Spinal cord (tissue), 10 donors: ENCODE results near the gene NPPA. TPM values are rescaled to one million over a fixed set of nuclear protein-coding genes. Genes with fewer than 3 reads are reported as not detected.
A peak's percentile ranks its signal among the peaks of the same experiment; 100 is the strongest.
"Not testable (repeated sequence)": the region's sequence is repeated elsewhere in the genome, so short reads cannot be mapped to it uniquely, and the experiment has no call there.

Experiments
- DNase-seq, 6 donors: peaks; one replicate each; pipeline versions ENCODE4 v3.0.0 to v3.0.0-alpha.2; 2013 to 2015; ENCODE audit warnings: low spot score in 6 of 6, low read depth in 4 of 6
- H3K27ac ChIP-seq: one replicate; pipeline ENCODE4 v1.5.1; 2013; ENCODE audit warnings: low read depth, low read length, control low read depth
- H3K27me3 ChIP-seq: one replicate; pipeline ENCODE4 v1.6.1; 2013; ENCODE audit warnings: low read length; ENCODE audit not compliant: control insufficient read depth, insufficient read depth
- H3K36me3 ChIP-seq: one replicate; pipeline ENCODE4 v1.6.1; 2013; ENCODE audit warnings: low read length; ENCODE audit not compliant: control insufficient read depth, insufficient read depth
- H3K4me1 ChIP-seq: one replicate; pipeline ENCODE4 v1.6.1; 2013; ENCODE audit warnings: low read length; ENCODE audit not compliant: control insufficient read depth, insufficient read depth
- H3K4me3 ChIP-seq: one replicate; pipeline ENCODE4 v1.5.1; 2013; ENCODE audit warnings: low read depth, low read length, control low read depth
- H3K9me3 ChIP-seq: one replicate; pipeline ENCODE4 v1.6.1; 2013; ENCODE audit warnings: low read length; ENCODE audit not compliant: control insufficient read depth, insufficient read depth
- WGBS: methylation state at CpG from one replicate; pipeline ENCODE4 v1.1.5; 2013; ENCODE audit warnings: missing lambda C conversion rate; ENCODE audit not compliant: insufficient coverage; 5-methylcytosine and 5-hydroxymethylcytosine counted together
- long read RNA-seq, 4 donors: transcript quantifications; one replicate each; lab custom pipeline, GENCODE V29; 2026
- polyA plus RNA-seq, 2 donors: library from polyadenylated mRNA; unstranded; fragments of 120-200 nt; gene quantifications; one replicate each; pipeline ENCODE4 v1.2.1, GENCODE V29; 2013; ENCODE audit not compliant: insufficient read length in 2 of 2
- total RNA-seq, 2 donors: library from RNA; depleted of rRNA in 1 of 2; stranded (reverse); fragments of 120-200 nt in 1 of 2; fragments of >200 nt in 1 of 2; gene quantifications; one replicate each; pipeline versions ENCODE4 v1.2.3 to v1.2.4, GENCODE V29; 2013 to 2014
- donor health status: healthy.

NPPA gene
- total RNA-seq (under 1 TPM; 0.61 to 0.99 TPM), polyA plus RNA-seq (1 to 10 TPM; 4.7 to 5.0 TPM)
- long read RNA-seq, donor 1, partial matches to known transcripts, result 0 of 3 reads
- long read RNA-seq, donor 1, other reads (novel, unspliced or antisense), result 0 of 3 reads
- long read RNA-seq, donor 2, partial matches to known transcripts, result 0 of 1 reads
- long read RNA-seq, donor 2, other reads (novel, unspliced or antisense), result 0 of 1 reads
- long read RNA-seq, donor 3, partial matches to known transcripts, result 0 of 5 reads
- long read RNA-seq, donor 3, other reads (novel, unspliced or antisense), result 0 of 5 reads
- long read RNA-seq, donor 4, partial matches to known transcripts, result 0 of 3 reads
- long read RNA-seq, donor 4, other reads (novel, unspliced or antisense), result 0 of 3 reads

GRCh38 chr1:11847667-11848372 lies at the start of gene NPPA:
TSS of gene NPPA (minus strand) at chr1:11847783. CDS start at chr1:11847684, 99 bp downstream.
- H3K27me3 ChIP-seq, result no peaks in the 10 kb centered on the region
- peaks cover 46% of the 10 kb centered on the region for H3K36me3 ChIP-seq
- H3K4me1 ChIP-seq, result peaks cover 21% of the 10 kb centered on the region
- WGBS, result 15% methylated on average over 11 of the region's 18 CpGs
- no peak within 1 kb of the TSS for H3K27ac ChIP-seq
- peak in 2 of 6 donors; percentile 82 to 84 for DNase-seq
- H3K9me3 ChIP-seq, result no peaks in the 10 kb centered on the region
- H3K4me3 ChIP-seq, result no peak within 1 kb of the TSS

GRCh38 chr1:11894501-11894900 lies 46.9 kb upstream of the NPPA start:
- WGBS, result 43% methylated on average over 1 of the region's 1 CpG
- H3K36me3 ChIP-seq, H3K4me3 ChIP-seq, H3K4me1 ChIP-seq, H3K27ac ChIP-seq, DNase-seq, H3K9me3 ChIP-seq: not testable (repeated sequence)
- peaks cover 27% of the 10 kb centered on the region for H3K27me3 ChIP-seq

GRCh38 chr1:11893907-11894251 lies 46.3 kb upstream of the NPPA start:
- peak in 2 of 6 donors; percentile 40 to 44 for DNase-seq
- no peaks in the 10 kb centered on the region for H3K36me3 ChIP-seq
- H3K4me3 ChIP-seq, result no peak overlapping the region
- H3K27ac ChIP-seq, result no peak overlapping the region
- H3K4me1 ChIP-seq, result peaks cover 6% of the 10 kb centered on the region
- 7% methylated on average over 3 of the region's 5 CpGs for WGBS
- H3K9me3 ChIP-seq, result no peaks in the 10 kb centered on the region
- peaks cover 21% of the 10 kb centered on the region for H3K27me3 ChIP-seq

DNA sequence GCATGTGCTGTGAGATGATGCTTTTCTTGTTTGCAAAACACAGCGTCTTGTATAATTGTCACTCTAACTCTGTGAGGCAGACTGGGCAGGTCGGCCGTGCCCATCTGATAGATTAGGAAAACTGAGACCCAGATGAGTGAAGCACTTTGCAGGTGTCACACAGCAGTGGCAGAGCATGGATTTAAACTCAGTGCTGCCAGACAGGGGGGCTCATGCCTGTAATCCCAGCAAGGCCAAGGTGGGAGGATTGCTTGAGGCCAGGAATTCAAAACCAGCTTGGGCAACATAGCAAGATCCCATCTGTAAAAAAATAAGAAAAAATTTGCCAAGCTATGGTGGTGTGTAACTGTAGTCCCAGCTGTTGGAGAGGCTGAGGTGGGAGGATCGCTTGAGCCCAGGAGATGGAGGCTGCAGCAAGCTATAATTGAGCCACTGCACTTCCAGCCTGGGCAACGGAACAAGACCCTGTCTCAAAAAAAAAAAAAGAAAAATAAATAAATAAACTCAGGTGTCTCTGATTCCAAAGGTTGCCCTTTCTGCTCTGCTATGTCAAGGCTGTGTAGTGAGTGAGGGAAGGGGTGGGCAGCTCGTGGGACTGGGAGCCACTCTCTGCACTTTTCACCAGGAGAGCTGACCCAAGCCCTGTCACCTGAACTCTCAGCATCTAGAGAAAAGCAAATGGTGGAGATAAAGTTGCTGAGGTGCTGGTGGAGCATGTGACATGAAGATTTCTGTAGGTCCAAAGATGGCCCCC lies 44.0 kb upstream of the NPPA start:
- DNase-seq, result no peak
- Histone ChIP-seq H3K9me3 (no peaks in the 10 kb centered on the region), H3K36me3 (no peaks in the 10 kb centered on the region), H3K4me1 (no peaks in the 10 kb centered on the region), H3K27me3 (peaks cover 3% of the 10 kb centered on the region), H3K4me3 (no peak overlapping the region), H3K27ac (no peak overlapping the region)
- WGBS, result 100% methylated on average over 3 of the region's 6 CpGs

- Histone ChIP-seq H3K9me3 (no peaks in the 10 kb centered on the region), H3K4me1 (no peaks in the 10 kb centered on the region), H3K27ac (no peak overlapping the region), H3K27me3 (no peaks in the 10 kb centered on the region), H3K4me3 (no peak overlapping the region), H3K36me3 (no peaks in the 10 kb centered on the region)
- 30% methylated on average over 2 of the region's 3 CpGs for WGBS
- DNase-seq, result no peak
These were observed 41.3 kb upstream of the NPPA start for GRCh38 chr1:11888877-11889208.

- Histone ChIP-seq H3K36me3 (no peaks in the 10 kb centered on the region), H3K9me3 (no peaks in the 10 kb centered on the region), H3K27me3 (no peaks in the 10 kb centered on the region), H3K27ac (no peak overlapping the region), H3K4me3 (no peak overlapping the region), H3K4me1 (no peaks in the 10 kb centered on the region)
- 87% methylated on average over 15 of the region's 15 CpGs for WGBS
- DNase-seq, result no peak
These were observed 40.8 kb upstream of the NPPA start for GRCh38 chr1:11888206-11888876.

DNA sequence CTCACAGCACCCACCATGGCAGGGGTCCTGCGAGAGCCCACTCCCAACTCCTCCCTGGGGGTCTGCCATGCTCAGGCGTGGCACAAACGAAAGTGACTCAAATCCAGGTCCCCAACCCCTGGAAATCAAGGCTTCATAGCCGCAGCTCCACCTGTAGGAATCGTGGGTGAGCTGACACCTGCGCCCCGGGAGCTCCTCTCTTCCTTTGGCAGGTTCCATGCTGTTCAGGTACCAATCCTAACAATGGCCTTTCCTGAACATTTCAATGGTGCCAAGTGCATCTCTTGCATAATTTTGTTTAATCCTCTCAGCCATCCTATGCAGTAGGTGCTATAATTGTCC lies 40.1 kb upstream of the NPPA start:
- Histone ChIP-seq H3K9me3 (no peaks in the 10 kb centered on the region), H3K27ac (no peak overlapping the region), H3K4me1 (peaks cover 5% of the 10 kb centered on the region), H3K36me3 (no peaks in the 10 kb centered on the region), H3K4me3 (no peak overlapping the region), H3K27me3 (no peaks in the 10 kb centered on the region)
- 83% methylated on average over 7 of the region's 7 CpGs for WGBS
- DNase-seq, result no peak

GRCh38 chr1:11886986-11887665 lies 39.5 kb upstream of the NPPA start:
- H3K36me3 ChIP-seq, result no peaks in the 10 kb centered on the region
- no peak overlapping the region for H3K4me3 ChIP-seq
- peaks cover 6% of the 10 kb centered on the region for H3K4me1 ChIP-seq
- H3K27me3 ChIP-seq, result no peaks in the 10 kb centered on the region
- WGBS, result 85% methylated on average over 18 of the region's 19 CpGs
- no peak for DNase-seq
- H3K27ac ChIP-seq, result no peak overlapping the region
- H3K9me3 ChIP-seq, result no peaks in the 10 kb centered on the region

DNA sequence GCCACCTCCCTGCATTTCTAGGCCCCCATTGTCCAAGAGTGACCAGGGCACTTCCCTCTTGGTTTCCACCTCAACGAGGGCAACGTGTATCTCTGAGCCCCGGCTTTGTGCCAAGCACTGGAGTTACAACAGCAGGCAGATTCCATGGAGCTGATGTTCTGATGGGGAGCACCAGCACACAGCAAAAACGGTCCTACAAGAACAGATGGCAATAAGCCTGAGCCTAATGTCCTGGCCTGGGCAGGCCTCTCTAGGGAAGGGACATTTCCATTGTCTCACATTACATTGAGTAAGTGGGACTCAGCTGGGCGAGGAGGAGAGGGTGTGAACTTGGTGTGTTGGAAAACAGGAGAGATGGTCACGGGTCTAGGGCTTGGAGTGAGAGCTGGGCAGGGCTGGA lies 38.3 kb upstream of the NPPA start:
- Histone ChIP-seq H3K4me3 (no peak overlapping the region), H3K27ac (no peak overlapping the region), H3K9me3 (no peaks in the 10 kb centered on the region), H3K4me1 (peaks cover 18% of the 10 kb centered on the region), H3K27me3 (no peaks in the 10 kb centered on the region), H3K36me3 (no peaks in the 10 kb centered on the region)
- DNase-seq, result no peak
- 65% methylated on average over 6 of the region's 6 CpGs for WGBS
